DMS53 treated with DMSO at 0.1 percent for 48 hours (cell line): ENCODE data around the gene TSHB.
"Not testable (repeated sequence)": the region's sequence is repeated elsewhere in the genome, so short reads cannot be mapped to it uniquely, and the experiment has no call there.

Experiments
- DNase-seq: peaks from one replicate; lab custom pipeline; 2025; ENCODE audit not compliant: unreplicated experiment; lab: John Stamatoyannopoulos, UW

The TSHB gene

GRCh38 chr1:115029526-115029925 is at the start of gene TSHB:
TSS of gene TSHB (plus strand) at chr1:115029826. CDS start at chr1:115033363, 3,537 bp downstream.
- no peak for DNase-seq

DNA sequence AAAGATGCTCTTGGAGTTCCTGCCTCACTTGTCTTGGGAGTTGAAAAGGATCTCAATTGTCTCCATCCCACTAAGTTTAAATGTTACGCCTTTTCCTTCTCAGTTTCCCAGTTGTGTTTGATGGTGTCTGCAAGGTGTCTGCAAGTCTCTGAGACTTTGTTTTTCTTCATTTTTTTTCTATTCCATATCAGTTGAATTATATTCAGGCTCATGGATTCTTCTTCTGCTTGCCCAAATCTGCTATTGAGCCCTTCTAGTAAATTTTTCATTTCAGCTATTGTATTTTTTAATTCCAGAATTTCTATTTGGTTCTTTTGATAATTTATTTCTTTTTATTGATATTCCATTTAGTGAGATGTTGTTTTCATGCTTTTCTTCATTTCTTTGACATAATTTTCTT is 47.4 kb upstream of the TSHB start:
- DNase-seq: no peak

DNA sequence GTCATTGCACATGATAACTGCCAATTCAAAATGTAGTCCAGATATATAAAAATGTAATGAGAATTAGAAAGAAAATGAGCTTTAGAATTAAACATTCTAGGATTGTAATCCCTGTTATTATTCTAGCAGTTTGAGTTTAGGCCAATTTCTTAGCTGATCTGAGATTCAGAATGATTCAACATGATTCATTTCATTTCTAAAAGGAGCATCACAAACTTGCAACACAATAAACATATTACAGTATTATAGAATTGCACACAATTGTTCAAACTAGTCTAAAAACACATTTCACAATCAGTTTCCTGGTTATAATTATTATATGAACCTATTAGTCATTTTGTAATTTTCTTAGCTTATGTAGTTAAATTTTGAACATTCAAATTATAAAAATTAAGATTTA is 43.3 kb upstream of the TSHB start:
- no peak for DNase-seq

GRCh38 chr1:114988095-114988494 is 41.5 kb upstream of the TSHB start:
- no peak for DNase-seq

- DNase-seq: no peak
Observed at GRCh38 chr1:114997510-114998289, 31.9 kb upstream of the TSHB start.

- no peak for DNase-seq
Observed at GRCh38 chr1:115006191-115006590, 23.4 kb upstream of the TSHB start.

DNA sequence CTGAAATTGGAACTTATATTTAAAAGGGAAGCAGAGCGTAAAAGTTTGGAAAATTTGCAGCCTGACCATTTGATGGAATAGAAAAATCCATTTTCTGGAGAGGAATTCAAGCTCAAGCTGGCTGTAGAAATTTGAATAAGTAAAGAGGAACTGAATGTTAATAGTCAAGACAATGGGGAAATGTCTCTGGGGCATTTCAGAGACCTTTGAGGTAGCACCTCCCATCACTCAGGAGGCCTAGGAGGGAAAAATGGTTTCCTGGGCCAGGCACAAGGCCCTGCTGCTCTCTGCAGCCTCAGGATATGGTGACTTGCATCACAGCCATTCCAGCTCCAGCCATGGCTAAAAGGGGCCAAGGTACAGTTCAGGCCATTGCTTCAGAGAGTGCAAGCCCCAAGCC is 17.6 kb upstream of the TSHB start:
- DNase-seq: no peak

DNA sequence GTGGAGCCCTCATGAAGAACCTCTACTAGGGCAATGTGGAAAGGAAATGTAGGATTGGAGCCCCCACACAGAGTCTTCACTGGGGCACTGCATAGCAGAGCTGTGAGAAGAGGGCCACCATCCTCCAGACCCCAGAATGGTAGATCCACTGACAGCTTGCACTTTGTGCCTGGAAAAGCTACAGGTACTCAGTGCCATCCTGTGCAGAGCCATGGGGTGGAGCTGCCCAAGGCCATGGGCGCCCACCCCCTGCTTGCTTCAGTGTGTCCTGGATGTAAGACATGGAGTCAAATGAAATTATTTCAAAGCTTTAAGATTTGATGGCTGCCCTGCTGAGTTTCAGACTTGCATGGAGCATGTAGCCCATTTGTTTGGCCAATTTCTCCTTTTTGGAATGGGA is 17.2 kb upstream of the TSHB start:
- no peak for DNase-seq

DNA sequence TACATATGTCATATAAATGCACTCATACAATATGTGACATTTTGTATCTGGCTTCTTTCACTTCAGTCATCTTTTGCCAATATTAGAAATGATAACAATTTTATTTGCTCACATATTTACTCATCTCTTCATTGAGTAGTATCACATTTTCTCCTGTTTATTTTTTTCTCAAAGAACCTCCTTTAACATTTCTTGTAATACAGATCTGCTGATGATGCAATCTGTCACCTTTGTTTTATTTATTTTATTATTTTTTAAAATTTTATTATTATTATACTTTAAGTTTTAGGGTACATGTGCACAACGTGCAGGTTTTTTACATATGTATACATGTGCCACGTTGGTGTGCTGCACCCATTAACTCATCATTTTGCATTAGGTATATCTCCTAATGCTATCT is 15.8 kb upstream of the TSHB start:
- DNase-seq: no peak

DNA sequence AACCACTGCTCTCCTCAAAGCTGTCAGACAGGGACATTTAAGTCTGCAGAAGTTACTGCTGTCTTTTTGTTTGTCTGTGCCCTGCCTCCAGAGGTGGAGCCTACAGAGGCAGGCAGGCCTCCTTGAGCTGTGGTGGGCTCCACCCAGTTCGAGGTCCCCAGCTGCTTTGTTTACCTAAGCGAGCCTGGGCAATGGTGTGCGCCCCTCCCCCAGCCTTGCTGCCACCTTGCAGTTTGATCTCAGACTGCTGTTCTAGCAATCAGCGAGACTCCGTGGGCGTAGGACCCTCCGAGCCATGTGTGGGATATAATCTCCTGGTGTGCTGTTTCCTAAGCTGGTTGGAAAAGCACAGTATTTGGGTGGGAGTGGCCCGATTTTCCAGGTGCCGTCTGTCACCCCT is 10.1 kb upstream of the TSHB start:
- not testable (repeated sequence) for DNase-seq

- DNase-seq: no peak
Observed at GRCh38 chr1:115021145-115021544, 8.5 kb upstream of the TSHB start.

- DNase-seq: no peak
Observed at GRCh38 chr1:115023593-115023992, 6.0 kb upstream of the TSHB start.

GRCh38 chr1:115031595-115031994 is 2.0 kb downstream of the TSHB start:
- DNase-seq: no peak

GRCh38 chr1:115035652-115036051 is 6.0 kb downstream of the TSHB start:
- DNase-seq: no peak

DNA sequence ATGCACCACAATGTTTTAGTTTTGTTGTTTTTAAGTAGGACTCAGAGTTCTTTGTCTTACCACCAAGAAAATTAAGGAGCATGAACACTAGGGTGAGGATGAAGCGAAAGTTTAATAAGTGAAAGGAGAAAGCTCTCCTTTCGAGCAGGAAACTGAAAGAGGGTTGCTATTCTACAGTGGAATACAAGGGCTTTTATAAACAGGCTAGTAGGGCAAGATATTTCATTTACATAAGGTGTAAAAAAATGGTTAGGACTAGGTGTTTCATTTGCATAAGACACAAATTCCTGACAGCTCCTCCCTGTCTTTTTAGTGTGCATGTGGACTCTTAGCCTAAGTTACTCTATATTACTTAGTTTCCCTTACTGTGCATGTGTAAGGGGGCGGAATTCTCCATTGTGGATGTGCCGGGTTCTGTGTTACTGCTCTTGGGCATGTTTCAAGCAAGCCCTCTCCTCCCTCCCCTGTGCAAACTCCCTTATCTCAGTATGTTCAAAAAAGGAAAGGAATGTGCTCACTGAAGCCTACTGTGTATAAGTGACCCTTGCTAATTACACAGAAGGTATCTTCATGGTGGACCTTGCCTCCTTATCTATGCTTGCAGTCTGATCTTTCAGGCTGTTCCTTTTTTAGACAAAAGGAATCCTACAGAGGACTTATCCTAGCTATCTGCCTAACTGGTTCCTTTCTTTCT is 7.3 kb downstream of the TSHB start:
- DNase-seq: no peak

DNA sequence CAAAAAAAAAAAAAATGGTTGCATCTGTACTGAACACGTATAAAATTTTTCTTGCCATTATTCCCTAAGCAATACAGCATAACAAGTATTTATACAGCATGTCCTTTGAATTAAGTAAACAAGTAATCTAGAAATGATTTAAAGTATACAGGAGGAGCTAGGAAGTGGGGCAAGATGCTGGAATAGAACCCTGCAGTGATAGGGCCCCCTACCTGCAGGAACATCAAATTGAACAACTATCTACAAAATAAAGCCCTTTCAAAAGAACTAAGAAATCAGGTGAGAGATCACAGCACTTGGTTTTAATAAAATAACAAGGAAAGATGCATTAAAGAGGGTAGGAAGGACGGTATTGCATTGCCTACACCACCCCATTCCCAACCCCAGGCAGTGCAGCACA is 10.9 kb downstream of the TSHB start:
- DNase-seq: no peak

- DNase-seq: peak; percentile 2
Observed at GRCh38 chr1:115041654-115042053, 12.0 kb downstream of the TSHB start.

- no peak for DNase-seq
Observed at GRCh38 chr1:115046751-115047150, 17.1 kb downstream of the TSHB start.

- no peak for DNase-seq
Observed at GRCh38 chr1:115051850-115052249, 22.2 kb downstream of the TSHB start.

GRCh38 chr1:115052454-115053083 is 22.9 kb downstream of the TSHB start:
- DNase-seq: peak; percentile 80

DNA sequence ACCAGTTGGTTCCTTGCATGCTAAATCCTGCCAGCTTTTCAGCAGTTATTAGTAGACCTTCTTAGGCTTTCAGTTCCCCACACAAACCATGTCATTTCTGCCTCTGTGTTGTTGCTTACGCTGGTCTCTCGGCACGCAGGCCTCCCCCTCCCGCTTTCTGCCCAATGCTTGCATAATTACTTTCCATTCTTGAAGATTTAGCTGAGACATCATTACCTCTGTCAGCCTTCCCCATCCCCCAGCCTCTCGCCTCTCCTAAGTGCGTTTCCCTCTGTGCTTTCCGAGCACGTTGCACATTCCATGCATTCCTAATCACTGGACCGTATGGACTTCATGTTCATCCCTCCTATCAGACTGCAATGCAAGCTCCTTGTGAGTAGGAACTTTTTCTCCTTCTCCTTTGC is 26.8 kb downstream of the TSHB start:
- no peak for DNase-seq

DNA sequence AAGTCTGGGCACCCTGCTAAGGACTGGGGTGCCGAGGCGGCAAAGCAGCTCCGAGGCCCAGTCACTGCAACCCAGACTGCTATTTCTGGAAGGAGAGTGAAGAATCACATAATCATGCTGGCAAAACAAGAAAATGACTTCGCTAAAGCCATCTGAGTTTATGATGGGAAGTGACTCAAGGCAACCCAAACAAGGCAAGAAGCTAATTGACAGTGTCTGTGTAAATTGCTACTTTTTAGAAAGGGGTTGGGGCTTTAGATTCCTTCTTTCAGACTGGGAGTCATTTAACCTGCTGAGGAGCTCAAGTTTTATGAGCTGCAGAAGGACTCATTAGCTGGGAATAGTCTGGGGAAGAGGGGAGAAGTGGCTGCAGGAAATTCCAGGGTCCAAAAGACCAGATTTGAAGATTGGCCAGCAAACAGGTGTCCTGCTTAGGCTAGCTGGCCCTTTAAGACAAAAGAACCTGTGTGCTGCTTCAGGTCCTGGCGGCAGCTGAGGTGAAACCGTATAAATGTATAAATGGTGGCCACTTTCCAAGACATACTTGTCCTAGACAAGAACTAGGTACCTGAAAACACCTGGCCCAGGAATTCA is 28.1 kb downstream of the TSHB start:
- no peak for DNase-seq
